K562 (cell line): Measurements from ENCODE around the gene CDC27. TPM values are rescaled to one million over a fixed set of nuclear protein-coding genes. Genes with fewer than 3 reads are reported as not detected.

Experiments
- BCOR ChIP-seq: fragments of 450-650 bp; IDR thresholded peaks from 2 replicates; pipeline ENCODE4 v1.6.1; 2016
- CREBBP ChIP-seq: IDR thresholded peaks from one replicate; pipeline ENCODE4 v1.6.1; 2012; ENCODE audit warnings: low read depth, mild to moderate bottlenecking, control low read depth, inconsistent platforms, low read length
- E2F8 ChIP-seq: fragments of 450-650 bp; IDR thresholded peaks from 2 replicates; pipeline ENCODE4 v1.7.1; 2018; ENCODE audit warnings: mild to moderate bottlenecking, low read depth; ENCODE audit not compliant: partially characterized antibody
- FOS ChIP-seq: IDR thresholded peaks from 3 replicates; pipeline ENCODE4 v1.6.1; 2011; ENCODE audit not compliant: insufficient read length; ENCODE audit errors: extremely low read depth
- NR2C2 ChIP-seq, 2 experiments: fragments of 200-800 bp in 1 of 2; sonication (Bioruptor generic) in 1 of 2; sonication (generic) in 1 of 2; formaldehyde crosslinking in 1 of 2; IDR thresholded peaks; 2 replicates each; pipeline versions ENCODE4 v1.6.1 to v1.8.0; 2016 to 2022; ENCODE audit warnings: mild to moderate bottlenecking in 1 of 2, missing compliant biosample characterization in 1 of 2, missing genetic modification characterization in 1 of 2, missing genetic modification reagents in 1 of 2
- NRF1 ChIP-seq, 2 experiments: fragments of 450-650 bp; IDR thresholded peaks in 1 of 2; conservative IDR thresholded peaks in 1 of 2; 2 replicates each; pipeline ENCODE4 v1.6.1; 2014; ENCODE audit warnings: mild to moderate bottlenecking in 2 of 2
- PHF20 ChIP-seq: fragments of 450-650 bp; IDR thresholded peaks from 2 replicates; pipeline ENCODE4 v1.6.1; 2018; ENCODE audit not compliant: partially characterized antibody
- SP2 ChIP-seq: IDR thresholded peaks from 2 replicates; pipeline ENCODE4 v1.6.1; 2011; ENCODE audit warnings: mild to moderate bottlenecking, low read depth, low read length, moderate library complexity; ENCODE audit not compliant: poor library complexity, severe bottlenecking; ENCODE audit errors: extremely low read depth
- TEAD4 ChIP-seq, 2 experiments: sonication (generic) in 1 of 2; formaldehyde crosslinking in 1 of 2; IDR thresholded peaks; 2 replicates each; pipeline versions ENCODE4 v1.6.1 to v1.8.0; 2012 to 2022; ENCODE audit warnings: borderline replicate concordance in 1 of 2, inconsistent platforms in 1 of 2, low read length in 1 of 2, mild to moderate bottlenecking in 1 of 2, missing genetic modification reagents in 1 of 2
- TRIM24 ChIP-seq, 2 experiments: fragments of 450-650 bp; IDR thresholded peaks; 2 replicates each; pipeline ENCODE4 v1.6.1; 2016
- TRIM28 ChIP-seq: fragments of 450-650 bp; IDR thresholded peaks from 2 replicates; pipeline ENCODE4 v1.6.1; 2017
- polyA plus RNA-seq, 8 experiments: library from polyadenylated mRNA; depleted of rRNA in 4 of 8; stranded (reverse) in 5 of 8; unstranded in 3 of 8; fragments of >200 nt; fragmentation: Nextera tagmentation in 2 of 8; fragmentation: Illumina TruSeq in 1 of 8; extraction: Ambion mirVana in 2 of 8; extraction: Trizol in 1 of 8; gene quantifications; 2 replicates each; pipeline versions ENCODE4 v1.2.1 to v1.2.3, GENCODE V29; 2011 to 2014; ENCODE audit warnings: inconsistent platforms in 1 of 8, missing spikeins in 1 of 8
- total RNA-seq, 7 experiments: library from RNA; depleted of rRNA in 6 of 7; stranded (reverse); fragments of >200 nt in 6 of 7; fragmentation: Illumina TruSeq in 2 of 7; extraction: Trizol in 2 of 7; gene quantifications; 2 replicates each; pipeline versions ENCODE4 v1.2.1 to v1.2.3, GENCODE V29; 2011 to 2021; ENCODE audit warnings: low replicate concordance in 1 of 7
- TF ChIP-seq, protein P1 (sequence below): sonication (generic); formaldehyde crosslinking; IDR thresholded peaks from 2 replicates; pipeline ENCODE4 v1.8.0; 2022; ENCODE audit warnings: missing genetic modification reagents, mild to moderate bottlenecking, borderline replicate concordance
- TF ChIP-seq, protein P2 (sequence below): fragments of 450-650 bp; formaldehyde crosslinking; IDR thresholded peaks from 2 replicates; pipeline ENCODE4 v1.4.0; 2020; ENCODE audit warnings: mild to moderate bottlenecking, mixed read lengths
- TF ChIP-seq, protein P3 (sequence below): fragments of 250-450 bp; sonication (Bioruptor Pico); IDR thresholded peaks from 2 replicates; pipeline ENCODE4 v1.4.0; 2020; ENCODE audit warnings: mild to moderate bottlenecking, moderate library complexity

CDC27 gene
- total and polyA plus RNA-seq, 9 of the 15 experiments (the other 6 are each of a cell fraction or from before 2014, with no cell fraction given) = 28.6 to 155 (median 94.1) TPM

DNA sequence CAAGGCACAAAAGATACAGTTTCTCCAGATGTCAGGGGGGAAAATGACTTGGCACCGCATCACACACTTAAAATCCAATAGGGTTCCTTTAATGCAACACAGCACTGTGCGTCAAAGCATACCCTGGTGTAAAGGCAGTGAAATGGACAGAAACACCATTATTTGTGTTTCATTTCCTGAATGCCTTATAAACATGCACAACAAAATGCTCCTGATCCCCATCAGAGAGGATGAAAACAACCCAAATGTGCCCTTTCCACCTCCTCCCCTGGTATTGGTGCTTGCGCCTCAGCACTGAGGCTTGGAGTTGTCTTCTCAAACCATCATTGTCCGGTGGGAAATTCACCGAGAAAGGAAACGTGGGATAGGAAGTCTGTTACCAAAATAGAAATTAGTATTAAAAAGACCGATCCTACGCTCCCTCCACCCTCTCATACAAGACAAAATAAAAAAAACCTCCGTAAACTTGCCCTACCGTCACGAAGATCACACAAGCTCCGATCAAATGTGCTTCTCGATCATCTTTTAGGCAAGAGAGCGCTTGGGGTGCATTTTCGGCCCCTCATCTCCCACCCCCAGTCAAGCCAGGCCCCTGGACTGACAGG lies 722 bp downstream of the CDC27 start (continued):
- TF ChIP-seq NR2C2 (CRISPR knock-in tag; IDR thresholded peaks at IDR 0.05) (no peak), NR2C2 (tag; IDR thresholded peaks at IDR 0.05) (0 out of 2 replicates have a peak, but pooled peaks have one; percentile 3), TRIM24 (IDR thresholded peaks at IDR 0.05) (no peak), FOS (no peak), E2F8 (no peak), TEAD4 (IDR thresholded peaks at IDR 0.05; ENCODE audit: low read length) (peak; percentile 37; the same call in 1 of the 2 replicates), TEAD4 (CRISPR knock-in tag; IDR thresholded peaks at IDR 0.05; ENCODE audit: borderline replicate concordance) (no peak), CREBBP (no peak), TRIM28 (no peak), NRF1 (conservative IDR thresholded peaks at IDR 0.05 in 1 of 2, IDR thresholded peaks at IDR 0.05 in 1 of 2) (no peak), PHF20 (no peak), BCOR (no peak), SP2 (no peak)
- TF ChIP-seq, protein P1, sequence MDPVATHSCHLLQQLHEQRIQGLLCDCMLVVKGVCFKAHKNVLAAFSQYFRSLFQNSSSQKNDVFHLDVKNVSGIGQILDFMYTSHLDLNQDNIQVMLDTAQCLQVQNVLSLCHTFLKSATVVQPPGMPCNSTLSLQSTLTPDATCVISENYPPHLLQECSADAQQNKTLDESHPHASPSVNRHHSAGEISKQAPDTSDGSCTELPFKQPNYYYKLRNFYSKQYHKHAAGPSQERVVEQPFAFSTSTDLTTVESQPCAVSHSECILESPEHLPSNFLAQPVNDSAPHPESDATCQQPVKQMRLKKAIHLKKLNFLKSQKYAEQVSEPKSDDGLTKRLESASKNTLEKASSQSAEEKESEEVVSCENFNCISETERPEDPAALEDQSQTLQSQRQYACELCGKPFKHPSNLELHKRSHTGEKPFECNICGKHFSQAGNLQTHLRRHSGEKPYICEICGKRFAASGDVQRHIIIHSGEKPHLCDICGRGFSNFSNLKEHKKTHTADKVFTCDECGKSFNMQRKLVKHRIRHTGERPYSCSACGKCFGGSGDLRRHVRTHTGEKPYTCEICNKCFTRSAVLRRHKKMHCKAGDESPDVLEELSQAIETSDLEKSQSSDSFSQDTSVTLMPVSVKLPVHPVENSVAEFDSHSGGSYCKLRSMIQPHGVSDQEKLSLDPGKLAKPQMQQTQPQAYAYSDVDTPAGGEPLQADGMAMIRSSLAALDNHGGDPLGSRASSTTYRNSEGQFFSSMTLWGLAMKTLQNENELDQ (CRISPR knock-in tag) = no peak
- TF ChIP-seq, protein P2, sequence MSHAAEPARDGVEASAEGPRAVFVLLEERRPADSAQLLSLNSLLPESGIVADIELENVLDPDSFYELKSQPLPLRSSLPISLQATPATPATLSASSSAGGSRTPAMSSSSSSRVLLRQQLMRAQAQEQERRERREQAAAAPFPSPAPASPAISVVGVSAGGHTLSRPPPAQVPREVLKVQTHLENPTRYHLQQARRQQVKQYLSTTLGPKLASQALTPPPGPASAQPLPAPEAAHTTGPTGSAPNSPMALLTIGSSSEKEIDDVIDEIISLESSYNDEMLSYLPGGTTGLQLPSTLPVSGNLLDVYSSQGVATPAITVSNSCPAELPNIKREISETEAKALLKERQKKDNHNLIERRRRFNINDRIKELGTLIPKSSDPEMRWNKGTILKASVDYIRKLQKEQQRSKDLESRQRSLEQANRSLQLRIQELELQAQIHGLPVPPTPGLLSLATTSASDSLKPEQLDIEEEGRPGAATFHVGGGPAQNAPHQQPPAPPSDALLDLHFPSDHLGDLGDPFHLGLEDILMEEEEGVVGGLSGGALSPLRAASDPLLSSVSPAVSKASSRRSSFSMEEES (CRISPR knock-in tag) = no peak
- TF ChIP-seq, protein P3, sequence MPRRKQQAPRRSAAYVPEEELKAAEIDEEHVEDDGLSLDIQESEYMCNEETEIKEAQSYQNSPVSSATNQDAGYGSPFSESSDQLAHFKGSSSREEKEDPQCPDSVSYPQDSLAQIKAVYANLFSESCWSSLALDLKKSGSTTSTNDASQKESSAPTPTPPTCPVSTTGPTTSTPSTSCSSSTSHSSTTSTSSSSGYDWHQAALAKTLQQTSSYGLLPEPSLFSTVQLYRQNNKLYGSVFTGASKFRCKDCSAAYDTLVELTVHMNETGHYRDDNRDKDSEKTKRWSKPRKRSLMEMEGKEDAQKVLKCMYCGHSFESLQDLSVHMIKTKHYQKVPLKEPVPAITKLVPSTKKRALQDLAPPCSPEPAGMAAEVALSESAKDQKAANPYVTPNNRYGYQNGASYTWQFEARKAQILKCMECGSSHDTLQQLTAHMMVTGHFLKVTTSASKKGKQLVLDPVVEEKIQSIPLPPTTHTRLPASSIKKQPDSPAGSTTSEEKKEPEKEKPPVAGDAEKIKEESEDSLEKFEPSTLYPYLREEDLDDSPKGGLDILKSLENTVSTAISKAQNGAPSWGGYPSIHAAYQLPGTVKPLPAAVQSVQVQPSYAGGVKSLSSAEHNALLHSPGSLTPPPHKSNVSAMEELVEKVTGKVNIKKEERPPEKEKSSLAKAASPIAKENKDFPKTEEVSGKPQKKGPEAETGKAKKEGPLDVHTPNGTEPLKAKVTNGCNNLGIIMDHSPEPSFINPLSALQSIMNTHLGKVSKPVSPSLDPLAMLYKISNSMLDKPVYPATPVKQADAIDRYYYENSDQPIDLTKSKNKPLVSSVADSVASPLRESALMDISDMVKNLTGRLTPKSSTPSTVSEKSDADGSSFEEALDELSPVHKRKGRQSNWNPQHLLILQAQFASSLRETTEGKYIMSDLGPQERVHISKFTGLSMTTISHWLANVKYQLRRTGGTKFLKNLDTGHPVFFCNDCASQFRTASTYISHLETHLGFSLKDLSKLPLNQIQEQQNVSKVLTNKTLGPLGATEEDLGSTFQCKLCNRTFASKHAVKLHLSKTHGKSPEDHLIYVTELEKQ (CRISPR knock-in tag) = no peak
